ENCODE data around the gene GNAS.

The GNAS gene

GRCh38 chr20:58896820-58897219 is 44.3 kb downstream of the GNAS start:
- TF ChIP-seq POLR2A (IDR thresholded peaks at IDR 0.05; ENCODE audit: low read length) (no peak), GATA1 (IDR thresholded peaks at IDR 0.05; ENCODE audit: low read depth, low read length) (no peak)
- no peak for DNase-seq

- TF ChIP-seq POLR2A (IDR thresholded peaks at IDR 0.05; ENCODE audit: low read length): no peak
- TF ChIP-seq GATA1 (IDR thresholded peaks at IDR 0.05; ENCODE audit: low read depth, low read length): no peak
- DNase-seq: no peak
Measured at GRCh38 chr20:58897488-58897887, 45.0 kb downstream of the GNAS start.

GRCh38 chr20:58898629-58899408 is 46.3 kb downstream of the GNAS start:
- no peak for TF ChIP-seq POLR2A (IDR thresholded peaks at IDR 0.05; ENCODE audit: low read length)
- TF ChIP-seq GATA1 (IDR thresholded peaks at IDR 0.05; ENCODE audit: low read depth, low read length): no peak
- no peak for DNase-seq

- TF ChIP-seq POLR2A (IDR thresholded peaks at IDR 0.05; ENCODE audit: low read length): no peak
- TF ChIP-seq GATA1 (IDR thresholded peaks at IDR 0.05; ENCODE audit: low read depth, low read length): no peak
Measured at GRCh38 chr20:58899512-58899911, 47.0 kb downstream of the GNAS start.

GRCh38 chr20:58900397-58900796 is 47.9 kb downstream of the GNAS start:
- TF ChIP-seq POLR2A (IDR thresholded peaks at IDR 0.05; ENCODE audit: low read length) (no peak), GATA1 (IDR thresholded peaks at IDR 0.05; ENCODE audit: low read depth, low read length) (no peak)
- no peak for DNase-seq

More at GRCh38 chr20:58899512-58899911, 47.0 kb downstream of the GNAS start:
- no peak for DNase-seq

- no peak for DNase-seq
- TF ChIP-seq POLR2A (IDR thresholded peaks at IDR 0.05; ENCODE audit: low read length): no peak
Measured at GRCh38 chr20:58901488-58902402, 49.2 kb downstream of the GNAS start.

- no peak for TF ChIP-seq GATA1 (IDR thresholded peaks at IDR 0.05; ENCODE audit: low read depth, low read length)
- no peak for TF ChIP-seq POLR2A (IDR thresholded peaks at IDR 0.05; ENCODE audit: low read length)
- DNase-seq: no peak
Measured at GRCh38 chr20:58903614-58904013, 51.1 kb downstream of the GNAS start.

- no peak for DNase-seq
- TF ChIP-seq POLR2A (IDR thresholded peaks at IDR 0.05; ENCODE audit: low read length): no peak
- no peak for TF ChIP-seq GATA1 (IDR thresholded peaks at IDR 0.05; ENCODE audit: low read depth, low read length)
Measured at GRCh38 chr20:58905236-58905635, 52.7 kb downstream of the GNAS start.

- DNase-seq: no peak
- no peak for TF ChIP-seq GATA1 (IDR thresholded peaks at IDR 0.05; ENCODE audit: low read depth, low read length)
Measured at GRCh38 chr20:58906111-58906510, 53.6 kb downstream of the GNAS start.

GRCh38 chr20:58906894-58907293 is 54.4 kb downstream of the GNAS start:
- no peak for DNase-seq
- no peak for TF ChIP-seq GATA1 (IDR thresholded peaks at IDR 0.05; ENCODE audit: low read depth, low read length)
- TF ChIP-seq POLR2A (IDR thresholded peaks at IDR 0.05; ENCODE audit: low read length): no peak

GRCh38 chr20:58907320-58908137 is 55.0 kb downstream of the GNAS start:
- TF ChIP-seq POLR2A (IDR thresholded peaks at IDR 0.05; ENCODE audit: low read length) (no peak), GATA1 (IDR thresholded peaks at IDR 0.05; ENCODE audit: low read depth, low read length) (no peak)
- DNase-seq: peak; percentile 72 to 74

GRCh38 chr20:58908221-58908620 is 55.7 kb downstream of the GNAS start:
- TF ChIP-seq POLR2A (IDR thresholded peaks at IDR 0.05; ENCODE audit: low read length) (no peak), GATA1 (IDR thresholded peaks at IDR 0.05; ENCODE audit: low read depth, low read length) (no peak)
- DNase-seq: no peak

- TF ChIP-seq POLR2A (IDR thresholded peaks at IDR 0.05; ENCODE audit: low read length): no peak
- TF ChIP-seq GATA1 (IDR thresholded peaks at IDR 0.05; ENCODE audit: low read depth, low read length): no peak
- DNase-seq: no peak
Measured at GRCh38 chr20:58908941-58909340, 56.4 kb downstream of the GNAS start.

GRCh38 chr20:58909585-58909984 is 57.1 kb downstream of the GNAS start:
- DNase-seq: no peak
- TF ChIP-seq GATA1 (IDR thresholded peaks at IDR 0.05; ENCODE audit: low read depth, low read length): no peak
- no peak for TF ChIP-seq POLR2A (IDR thresholded peaks at IDR 0.05; ENCODE audit: low read length)
